HepG2 (cell line): ENCODE results near the gene SOCS3. TPM values are rescaled to one million over a fixed set of nuclear protein-coding genes. Genes with fewer than 3 reads are reported as not detected.

ENCODE experiments used
- BRD4 ChIP-seq: sonication (generic); formaldehyde crosslinking; IDR thresholded peaks from 2 replicates; pipeline ENCODE4 v1.4.0; 2020; ENCODE audit warnings: missing genetic modification reagents
- FOXP4 ChIP-seq: sonication (generic); formaldehyde crosslinking; IDR thresholded peaks from 2 replicates; pipeline ENCODE4 v1.4.0; 2020; ENCODE audit warnings: missing genetic modification reagents
- GPBP1L1 ChIP-seq: sonication (generic); formaldehyde crosslinking; IDR thresholded peaks from 2 replicates; pipeline ENCODE4 v1.5.0; 2020; ENCODE audit warnings: mild to moderate bottlenecking, missing genetic modification reagents
- HES4 ChIP-seq: sonication (generic); formaldehyde crosslinking; IDR thresholded peaks from 2 replicates; pipeline ENCODE4 v1.9.0; 2021; ENCODE audit warnings: mild to moderate bottlenecking, missing genetic modification reagents, borderline replicate concordance
- MBNL3 ChIP-seq: fragments of 250-450 bp; sonication (Bioruptor Pico); conservative IDR thresholded peaks from 2 replicates; pipeline ENCODE4 v1.8.0; 2022; ENCODE audit warnings: mild to moderate bottlenecking, inconsistent platforms
- RBM39 ChIP-seq: fragments of 200-400 bp; formaldehyde crosslinking; IDR thresholded peaks from one replicate; pipeline ENCODE4 v1.6.1; 2018; ENCODE audit warnings: antibody characterized with exemption, mild to moderate bottlenecking, low read depth, low read length; ENCODE audit not compliant: poor library complexity, severe bottlenecking
- STAT5B ChIP-seq: sonication (generic); formaldehyde crosslinking; IDR thresholded peaks from 2 replicates; pipeline ENCODE4 v1.4.0; 2020; ENCODE audit warnings: missing genetic modification reagents
- SUZ12 ChIP-seq: fragments of 150-350 bp; IDR thresholded peaks from 2 replicates; pipeline ENCODE4 v1.6.1; 2014; ENCODE audit warnings: low read depth, low read length
- TAF15 ChIP-seq: fragments of 200-400 bp; formaldehyde crosslinking; IDR thresholded peaks from one replicate; pipeline ENCODE4 v1.6.1; 2018; ENCODE audit warnings: mild to moderate bottlenecking, low read depth, low read length; ENCODE audit not compliant: poor library complexity, severe bottlenecking
- TGIF2 ChIP-seq: IDR thresholded peaks from 2 replicates; pipeline ENCODE4 v1.6.1; 2016; ENCODE audit warnings: control low read depth, missing compliant biosample characterization
- ZKSCAN5 ChIP-seq: sonication (generic); formaldehyde crosslinking; IDR thresholded peaks from 2 replicates; pipeline ENCODE4 v1.5.1; 2020; ENCODE audit warnings: mild to moderate bottlenecking, missing genetic modification reagents
- ZMYM3 ChIP-seq: sonication (generic); formaldehyde crosslinking; IDR thresholded peaks from 2 replicates; pipeline ENCODE4 v1.5.1; 2020; ENCODE audit warnings: mild to moderate bottlenecking, missing genetic modification reagents
- ZNF746 ChIP-seq: sonication (generic); formaldehyde crosslinking; IDR thresholded peaks from 2 replicates; pipeline ENCODE4 v1.8.0; 2022; ENCODE audit warnings: mild to moderate bottlenecking, missing genetic modification reagents
- ZNF777 ChIP-seq: sonication (generic); formaldehyde crosslinking; IDR thresholded peaks from 2 replicates; pipeline ENCODE4 v1.4.0; 2020; ENCODE audit warnings: missing genetic modification reagents
- ZNF841 ChIP-seq: sonication (generic); formaldehyde crosslinking; IDR thresholded peaks from 2 replicates; pipeline ENCODE4 v1.8.1; 2023; ENCODE audit warnings: missing genetic modification reagents, borderline replicate concordance
- ZSCAN25 ChIP-seq: sonication (generic); formaldehyde crosslinking; IDR thresholded peaks from 2 replicates; pipeline ENCODE4 v1.8.0; 2022; ENCODE audit warnings: mild to moderate bottlenecking, missing genetic modification reagents
- ZSCAN29 ChIP-seq: sonication (generic); formaldehyde crosslinking; conservative IDR thresholded peaks from 2 replicates; pipeline ENCODE4 v1.4.0; 2020; ENCODE audit warnings: mild to moderate bottlenecking, missing genetic modification reagents
- ZUFSP ChIP-seq: sonication (generic); formaldehyde crosslinking; IDR thresholded peaks from 2 replicates; pipeline ENCODE4 v1.9.0; 2021; ENCODE audit warnings: missing genetic modification reagents, mild to moderate bottlenecking, borderline replicate concordance
- polyA plus RNA-seq, 8 experiments: library from polyadenylated mRNA; depleted of rRNA in 3 of 8; stranded (reverse) in 7 of 8; unstranded in 1 of 8; fragments of >200 nt; fragmentation: Illumina TruSeq in 4 of 8; extraction: Trizol in 4 of 8; gene quantifications; 2 replicates each; pipeline versions ENCODE4 v1.2.1 to v1.2.3, GENCODE V29; 2011 to 2016; ENCODE audit warnings: low read depth in 4 of 8, missing spikeins in 1 of 8, mixed read lengths in 1 of 8; ENCODE audit not compliant: insufficient read depth in 1 of 8
- total RNA-seq, 5 experiments: library from RNA; depleted of rRNA; stranded (reverse); fragments of >200 nt; fragmentation: Illumina TruSeq; extraction: Trizol; gene quantifications; 2 replicates each; pipeline ENCODE4 v1.2.3, GENCODE V29; 2016; ENCODE audit warnings: low read depth in 1 of 5

The SOCS3 gene
- total and polyA plus RNA-seq, 2 of the 13 experiments (the other 11 are each of a cell fraction or from before 2014, with no cell fraction given), result 0.77 to 2.4 TPM

- no peak for TF ChIP-seq GPBP1L1
- TF ChIP-seq RBM39, result no peak
- TF ChIP-seq ZSCAN25 (CRISPR knock-in tag), result no peak
- TF ChIP-seq TGIF2, result 0 out of 2 replicates have a peak, but pooled peaks have one; percentile 76
- no peak for TF ChIP-seq ZNF841 (CRISPR knock-in tag)
- no peak for TF ChIP-seq BRD4
- TF ChIP-seq SUZ12, result no peak
- TF ChIP-seq FOXP4 (CRISPR knock-in tag), result peak; percentile 88
- TF ChIP-seq ZNF777, result no peak
- TF ChIP-seq ZNF746 (CRISPR knock-in tag), result no peak
- no peak for TF ChIP-seq TAF15
- TF ChIP-seq ZMYM3 (CRISPR knock-in tag), result peak; percentile 31; the same call in 1 of the 2 replicates
- TF ChIP-seq STAT5B (CRISPR knock-in tag), result no peak
- no peak for TF ChIP-seq ZUFSP (CRISPR knock-in tag)
- TF ChIP-seq ZKSCAN5 (CRISPR knock-in tag), result no peak
- no peak for TF ChIP-seq HES4 (CRISPR knock-in tag)
- no peak for TF ChIP-seq MBNL3 (CRISPR knock-in tag)
- TF ChIP-seq ZSCAN29 (CRISPR knock-in tag), result no peak
Measured at GRCh38 chr17:78399693-78400144, 39.8 kb upstream of the SOCS3 start (continued).
